ENCODE results near the gene SLC9A3.

GRCh38 chr5:514673-515072 lies 9.6 kb downstream of the SLC9A3 start:
- TF ChIP-seq MEF2D (CRISPR knock-in tag; IDR thresholded peaks at IDR 0.05) (no peak), FOXP1 (IDR thresholded peaks at IDR 0.05) (no peak), FOXP1 (CRISPR knock-in tag; IDR thresholded peaks at IDR 0.05) (no peak), ZSCAN29 (CRISPR knock-in tag; conservative IDR thresholded peaks at IDR 0.05) (no peak), ZNF747 (CRISPR knock-in tag; IDR thresholded peaks at IDR 0.05; ENCODE audit: borderline replicate concordance) (no peak), PLSCR1 (CRISPR knock-in tag; IDR thresholded peaks at IDR 0.05; ENCODE audit: borderline replicate concordance) (no peak), ZNF414 (CRISPR knock-in tag; IDR thresholded peaks at IDR 0.05) (no peak), NFE2L1 (CRISPR knock-in tag; IDR thresholded peaks at IDR 0.05; ENCODE audit: borderline replicate concordance) (no peak), IKZF4 (CRISPR knock-in tag; IDR thresholded peaks at IDR 0.05; ENCODE audit: borderline replicate concordance, low read depth, not compliant biosample characterization) (no peak), DDIT3 (CRISPR knock-in tag; IDR thresholded peaks at IDR 0.05) (no peak)

All from HepG2 (cell line).